Memory B cell (primary cell): ENCODE data around the gene BICD2.
"Not testable (repeated sequence)": the region's sequence is repeated elsewhere in the genome, so short reads cannot be mapped to it uniquely, and the experiment has no call there.

Experiments
- ATAC-seq: fragments of 150-1000 bp; cut with Tn5 transposase; 2 replicates; pipeline ENCODE4 v1.10.0; 2021; ENCODE audit warnings: low read depth, mild to moderate bottlenecking, moderate library complexity
- DNase-seq, 2 donors: peaks; one replicate each; pipeline ENCODE4 v3.0.0; 2022; ENCODE audit warnings: low spot score in 2 of 2
- H3K27ac Mint-ChIP-seq: one replicate; pipeline ENCODE4 v1.8.0; 2022; ENCODE audit warnings: mild to moderate bottlenecking, moderate library complexity, mixed read lengths
- H3K27me3 Mint-ChIP-seq: one replicate; pipeline ENCODE4 v1.8.0; 2022; ENCODE audit warnings: mixed read lengths
- H3K36me3 Mint-ChIP-seq: one replicate; pipeline ENCODE4 v1.8.0; 2022; ENCODE audit warnings: mild to moderate bottlenecking, mixed read lengths
- H3K4me1 Mint-ChIP-seq: one replicate; pipeline ENCODE4 v1.8.0; 2022; ENCODE audit warnings: mixed read lengths
- H3K4me3 Mint-ChIP-seq: one replicate; pipeline ENCODE4 v1.8.0; 2022; ENCODE audit warnings: mild to moderate bottlenecking, moderate library complexity, mixed read lengths
- H3K9me3 Mint-ChIP-seq: one replicate; pipeline ENCODE4 v1.8.0; 2022; ENCODE audit warnings: mixed read lengths

The BICD2 gene

DNA sequence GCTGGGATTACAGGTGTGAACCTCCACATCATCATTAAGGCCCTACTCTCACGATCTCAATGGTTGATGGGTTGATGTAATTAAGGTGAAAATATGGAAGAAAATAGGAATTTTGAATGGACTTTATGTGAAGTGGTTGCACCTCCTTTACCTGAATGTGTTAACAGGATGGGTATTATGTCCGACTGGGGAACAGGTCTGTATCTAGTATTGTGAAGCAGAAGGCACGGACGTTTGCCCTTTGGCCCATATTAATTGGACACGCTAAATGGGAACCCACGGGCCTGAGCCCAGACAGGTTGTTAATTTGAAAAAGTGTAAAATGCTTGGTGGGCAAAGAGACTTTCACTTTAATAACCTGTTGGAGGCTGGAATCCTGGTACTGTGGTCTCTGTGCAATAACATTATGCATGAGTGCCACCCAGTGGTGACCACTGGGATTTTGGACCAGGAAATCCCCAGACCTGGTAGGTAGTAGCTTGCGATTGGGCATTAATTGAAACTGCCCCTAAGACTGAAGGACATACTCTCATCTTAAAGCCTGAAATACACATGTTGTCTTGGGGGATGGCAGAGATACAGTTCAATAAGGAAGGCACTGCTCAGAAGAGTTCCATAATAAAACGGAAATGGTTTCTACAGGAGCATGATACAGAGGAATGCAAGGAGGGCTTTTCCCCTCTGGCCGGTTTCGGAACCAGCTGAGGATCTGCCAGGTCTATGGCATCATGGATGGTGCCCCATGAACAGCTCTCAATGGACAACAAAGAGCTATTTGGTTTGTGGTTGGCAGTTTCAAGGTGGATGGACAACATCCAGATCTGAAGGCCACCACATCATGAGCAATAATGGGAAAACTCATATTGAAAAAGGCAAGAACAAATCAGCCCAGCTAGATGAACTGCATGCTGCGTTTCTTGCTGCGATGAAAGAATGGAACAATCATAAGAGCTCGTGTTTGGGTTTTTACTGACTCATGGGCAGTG, 26.2 kb upstream of the BICD2 start:
- H3K4me3 Mint-ChIP-seq: no peak overlapping the region
- peaks cover 4% of the 10 kb centered on the region for H3K27me3 Mint-ChIP-seq
- H3K4me1 Mint-ChIP-seq: peaks cover 7% of the 10 kb centered on the region

DNA sequence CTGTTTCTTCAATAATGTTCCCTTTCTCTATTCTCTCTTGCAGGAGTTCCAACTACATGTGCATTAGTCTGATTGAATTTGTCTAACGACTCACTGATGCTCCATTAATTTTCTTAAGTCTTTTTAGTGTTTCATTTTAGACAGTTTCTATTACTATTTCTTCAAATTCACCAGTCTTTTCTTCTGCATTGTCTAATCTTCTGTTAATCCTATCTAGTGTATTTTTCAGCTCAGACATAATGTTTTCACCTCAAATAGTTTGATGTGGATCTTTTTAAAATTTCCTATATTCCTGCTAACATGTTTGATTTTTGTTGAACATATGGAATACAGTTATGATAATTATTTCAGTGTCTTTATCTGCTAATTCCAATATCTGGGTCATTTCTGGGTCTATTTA, 21.7 kb upstream of the BICD2 start:
- Mint-ChIP-seq H3K36me3 (peaks cover 8% of the 10 kb centered on the region), H3K4me1 (peaks cover 7% of the 10 kb centered on the region), H3K27ac (no peak overlapping the region), H3K27me3 (peaks cover 6% of the 10 kb centered on the region), H3K4me3 (no peak overlapping the region), H3K9me3 (peaks cover 5% of the 10 kb centered on the region)
- no peak for ATAC-seq
- DNase-seq: no peak

More for the DNA sequence above, 26.2 kb upstream of the BICD2 start:
- DNase-seq: peak; percentile 80 to 82
- Mint-ChIP-seq H3K9me3 (peaks cover 4% of the 10 kb centered on the region), H3K27ac (peak overlapping the region; percentile 14), H3K36me3 (peaks cover 7% of the 10 kb centered on the region)
- peak; percentile 93 for ATAC-seq

DNA sequence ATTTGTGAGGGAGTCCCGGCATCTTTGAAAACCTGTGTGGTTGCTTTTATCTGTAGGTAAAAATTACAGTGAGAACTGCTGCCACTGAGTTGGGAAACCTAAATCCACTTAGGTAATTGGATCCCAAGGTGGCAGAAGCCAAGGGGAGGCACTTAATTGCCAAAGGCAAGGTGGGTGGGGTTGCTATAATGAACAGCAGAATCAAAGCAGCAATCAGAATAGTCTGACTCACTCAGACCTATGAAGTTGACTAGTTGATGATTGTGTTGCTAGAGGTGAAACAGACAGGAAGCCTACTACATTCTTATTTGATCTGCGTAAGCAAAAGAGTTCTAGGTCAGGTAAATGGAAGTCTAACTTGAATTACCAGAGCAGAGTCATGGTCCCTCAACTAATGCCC, 17.3 kb upstream of the BICD2 start:
- Mint-ChIP-seq H3K4me3 (no peak overlapping the region), H3K27me3 (peaks cover 2% of the 10 kb centered on the region), H3K27ac (no peak overlapping the region), H3K9me3 (peaks cover 6% of the 10 kb centered on the region), H3K36me3 (peaks cover 5% of the 10 kb centered on the region), H3K4me1 (no peaks in the 10 kb centered on the region)
- ATAC-seq: no peak
- DNase-seq: no peak

DNA sequence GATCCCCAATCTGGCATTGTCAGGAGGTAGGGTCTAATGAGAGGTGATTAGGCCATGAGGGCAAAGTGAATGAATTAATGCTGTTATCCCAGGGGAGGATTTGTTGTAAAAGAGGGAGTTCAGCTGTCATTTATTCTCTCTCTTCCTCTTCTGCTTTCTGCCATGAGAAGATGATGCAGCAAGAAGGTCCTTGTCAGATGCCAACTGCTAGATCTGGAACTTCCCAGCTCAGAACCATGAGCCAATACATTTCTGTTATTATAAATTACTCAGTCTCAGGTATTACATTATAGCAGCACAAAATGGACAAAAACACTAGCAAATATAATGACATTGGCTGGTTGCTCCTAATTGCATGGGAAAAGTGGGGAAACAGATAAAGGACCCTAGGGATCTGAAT, 15.6 kb upstream of the BICD2 start:
- peaks cover 1% of the 10 kb centered on the region for H3K9me3 Mint-ChIP-seq
- no peaks in the 10 kb centered on the region for H3K27me3 Mint-ChIP-seq
- no peak overlapping the region for H3K27ac Mint-ChIP-seq
- DNase-seq (no peak), ATAC-seq (no peak)
- H3K36me3 Mint-ChIP-seq: no peaks in the 10 kb centered on the region
- no peak overlapping the region for H3K4me3 Mint-ChIP-seq
- peaks cover 3% of the 10 kb centered on the region for H3K4me1 Mint-ChIP-seq

DNA sequence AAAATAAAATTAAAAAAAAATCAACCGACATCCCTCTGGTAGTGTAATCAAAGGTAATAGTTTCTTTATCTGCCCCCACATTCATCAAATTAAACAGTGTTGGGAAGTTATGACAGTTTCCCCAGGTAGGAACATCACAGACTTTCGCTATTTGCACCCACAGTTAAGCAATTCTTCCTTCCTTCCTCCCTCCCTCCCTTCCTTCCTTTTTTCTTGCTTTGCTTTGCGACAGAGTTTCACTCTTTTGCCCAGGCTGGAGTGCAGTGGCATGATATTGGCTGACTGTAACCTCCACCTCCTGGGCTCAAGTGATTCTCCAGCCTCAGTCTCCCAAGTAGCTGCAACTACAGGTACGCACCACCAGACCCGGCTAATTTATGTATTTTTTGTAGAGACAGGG, 10.8 kb upstream of the BICD2 start:
- ATAC-seq (no peak), DNase-seq (no peak)
- no peaks in the 10 kb centered on the region for H3K36me3 Mint-ChIP-seq
- peaks cover 10% of the 10 kb centered on the region for H3K4me1 Mint-ChIP-seq
- peaks cover 1% of the 10 kb centered on the region for H3K9me3 Mint-ChIP-seq
- no peak overlapping the region for H3K4me3 Mint-ChIP-seq
- H3K27me3 Mint-ChIP-seq: no peaks in the 10 kb centered on the region
- no peak overlapping the region for H3K27ac Mint-ChIP-seq

DNA sequence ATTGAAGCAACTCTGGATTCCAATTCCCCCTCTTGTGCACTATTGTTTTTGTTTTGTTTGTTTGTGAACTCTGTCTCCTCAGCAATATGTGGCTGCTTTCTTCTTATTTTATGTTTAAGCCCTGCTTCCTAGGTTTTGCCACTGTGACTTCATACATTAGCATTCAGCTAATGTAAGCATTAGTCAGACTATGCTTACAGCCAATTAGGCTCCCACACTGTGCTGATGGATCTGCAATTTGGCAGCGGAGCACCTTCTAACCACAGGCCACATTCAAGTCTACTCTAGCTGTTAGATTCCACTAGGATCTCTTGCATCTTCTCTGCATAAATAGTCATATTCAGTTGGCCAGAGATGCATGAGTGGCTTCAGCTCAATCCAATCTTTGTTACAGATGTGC, 9.6 kb upstream of the BICD2 start:
- no peak overlapping the region for H3K4me3 Mint-ChIP-seq
- H3K9me3 Mint-ChIP-seq: peaks cover under 1% of the 10 kb centered on the region
- ATAC-seq (no peak), DNase-seq (no peak)
- H3K36me3 Mint-ChIP-seq: no peaks in the 10 kb centered on the region
- peaks cover 22% of the 10 kb centered on the region for H3K4me1 Mint-ChIP-seq
- H3K27ac Mint-ChIP-seq: no peak overlapping the region
- no peaks in the 10 kb centered on the region for H3K27me3 Mint-ChIP-seq

DNA sequence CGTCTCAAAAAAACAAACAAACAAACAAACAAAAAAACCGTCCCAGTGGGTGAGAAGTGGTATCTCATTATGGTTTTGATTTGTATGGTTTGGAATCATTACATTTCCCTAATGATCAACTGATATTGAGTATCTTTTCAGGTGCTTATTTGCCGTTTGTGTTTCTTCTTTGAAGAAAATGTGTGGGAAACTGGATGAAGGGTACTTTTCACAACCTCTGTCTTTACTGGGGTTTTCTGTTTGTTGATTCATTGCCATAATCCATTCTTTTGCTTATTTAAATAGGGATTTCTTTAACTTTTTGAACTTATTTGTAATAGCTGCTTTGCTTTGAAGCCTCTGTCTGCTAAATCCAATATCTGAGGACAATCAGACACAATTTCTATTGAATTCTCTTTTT, 9.2 kb upstream of the BICD2 start:
- H3K9me3 Mint-ChIP-seq: no peaks in the 10 kb centered on the region
- no peak for ATAC-seq
- H3K27ac Mint-ChIP-seq: no peak overlapping the region
- DNase-seq: no peak
- peaks cover 22% of the 10 kb centered on the region for H3K4me1 Mint-ChIP-seq
- no peak overlapping the region for H3K4me3 Mint-ChIP-seq
- no peaks in the 10 kb centered on the region for H3K36me3 Mint-ChIP-seq
- H3K27me3 Mint-ChIP-seq: no peaks in the 10 kb centered on the region

DNA sequence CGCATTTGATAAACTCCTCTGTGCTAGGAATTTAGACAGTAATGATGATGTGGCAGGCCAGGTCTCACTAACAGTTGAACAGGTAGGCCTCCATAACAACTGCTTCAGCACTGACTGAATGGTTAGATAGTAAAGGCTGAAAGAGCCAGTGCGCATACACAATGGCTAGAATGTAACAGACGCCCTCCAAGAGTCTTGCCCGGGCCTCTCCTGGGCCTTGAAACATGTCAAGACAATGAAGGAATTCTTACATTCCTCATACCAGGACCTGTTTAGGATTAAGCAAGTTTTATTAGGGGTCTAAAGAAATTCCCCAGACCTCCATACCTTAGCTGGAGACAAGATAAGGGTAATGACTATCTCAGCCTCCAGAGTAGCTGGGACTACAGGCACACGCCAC, 6.7 kb upstream of the BICD2 start:
- Mint-ChIP-seq H3K4me1 (peaks cover 30% of the 10 kb centered on the region), H3K27me3 (no peaks in the 10 kb centered on the region), H3K27ac (peak overlapping the region; percentile 93), H3K4me3 (no peak overlapping the region), H3K9me3 (no peaks in the 10 kb centered on the region), H3K36me3 (no peaks in the 10 kb centered on the region)
- ATAC-seq (no peak), DNase-seq (no peak)

DNA sequence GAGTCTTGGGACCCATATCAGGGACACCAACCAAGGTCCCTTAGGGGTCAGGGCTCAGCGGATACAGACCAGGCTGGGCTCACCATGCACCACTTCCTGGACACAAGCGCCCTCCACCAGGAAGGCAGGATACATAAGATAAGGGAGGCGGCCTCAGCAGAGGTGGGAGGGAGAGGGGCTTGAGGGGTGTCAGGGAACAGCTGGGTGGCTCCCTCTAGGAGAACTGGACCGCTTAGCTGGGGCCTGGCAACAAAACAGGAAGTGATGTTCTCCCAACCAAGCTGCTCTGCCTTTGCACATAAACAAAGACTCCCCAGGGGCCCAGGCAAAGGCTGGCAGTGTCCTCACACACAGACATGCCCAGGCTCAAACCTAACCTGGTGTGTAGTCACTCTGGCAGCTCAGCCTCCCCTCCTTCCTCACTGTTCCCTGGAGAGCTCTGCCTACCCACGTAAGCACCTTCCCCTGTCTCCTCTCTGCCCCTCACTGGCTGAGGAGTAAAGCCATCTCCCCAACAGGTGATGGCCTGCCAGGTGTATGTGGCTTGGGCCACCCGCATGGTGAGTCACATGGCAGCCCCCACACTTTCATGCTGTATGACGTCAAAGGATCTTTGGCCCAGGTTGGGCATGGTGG, 5.8 kb upstream of the BICD2 start:
- H3K4me1 Mint-ChIP-seq: peaks cover 36% of the 10 kb centered on the region
- peak overlapping the region; percentile 93 for H3K27ac Mint-ChIP-seq
- ATAC-seq: peak; percentile 82

DNA sequence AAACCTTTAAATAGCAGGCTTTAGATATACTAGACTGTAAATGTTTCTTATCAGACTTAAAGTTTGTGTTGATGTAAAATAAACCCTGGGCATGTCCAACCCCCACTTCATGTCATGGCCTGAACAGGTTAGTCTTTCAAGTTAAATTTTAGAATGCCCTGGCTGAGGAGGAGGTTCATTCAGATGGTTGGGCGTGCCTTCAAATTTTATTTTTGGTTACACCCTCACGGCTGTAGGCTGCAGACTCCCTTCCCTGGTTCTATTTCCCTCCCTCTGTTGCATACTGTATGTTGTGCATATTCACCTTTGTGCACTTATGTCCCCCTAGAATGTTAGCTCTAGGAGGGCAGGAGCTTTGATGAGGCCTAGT, 5.3 kb upstream of the BICD2 start:
- Mint-ChIP-seq H3K4me1 (peaks cover 35% of the 10 kb centered on the region), H3K27me3 (no peaks in the 10 kb centered on the region), H3K27ac (peak overlapping the region; percentile 93), H3K9me3 (no peaks in the 10 kb centered on the region), H3K4me3 (peak overlapping the region; percentile 62), H3K36me3 (no peaks in the 10 kb centered on the region)
- ATAC-seq (no peak), DNase-seq (no peak)

More for the DNA sequence above, 5.8 kb upstream of the BICD2 start:
- H3K36me3 Mint-ChIP-seq: no peaks in the 10 kb centered on the region
- no peaks in the 10 kb centered on the region for H3K9me3 Mint-ChIP-seq
- no peaks in the 10 kb centered on the region for H3K27me3 Mint-ChIP-seq
- peak; percentile 39 to 41 for DNase-seq
- H3K4me3 Mint-ChIP-seq: peak overlapping the region; percentile 62

DNA sequence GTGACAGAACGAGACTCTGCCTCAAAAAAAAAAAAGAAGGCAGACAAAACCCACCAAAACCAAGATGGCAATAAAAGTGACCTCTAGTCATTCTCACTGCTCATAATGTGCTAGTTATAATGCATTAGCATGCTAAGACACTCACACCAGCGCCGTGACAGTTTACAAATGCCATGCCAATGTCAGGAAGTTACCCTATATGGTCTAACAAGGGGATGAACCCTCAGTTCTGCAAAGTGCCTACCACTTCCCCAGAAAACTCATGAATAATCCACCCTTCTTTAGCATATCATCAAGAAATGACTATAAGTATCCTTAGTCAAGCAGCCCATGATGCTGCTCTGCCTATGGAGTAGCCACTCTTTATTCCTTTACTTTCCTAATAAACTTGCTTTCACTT, 4.7 kb upstream of the BICD2 start:
- peak overlapping the region; percentile 93 for H3K27ac Mint-ChIP-seq
- no peaks in the 10 kb centered on the region for H3K9me3 Mint-ChIP-seq
- DNase-seq (no peak), ATAC-seq (no peak)
- H3K36me3 Mint-ChIP-seq: no peaks in the 10 kb centered on the region
- H3K4me3 Mint-ChIP-seq: no peak overlapping the region
- H3K4me1 Mint-ChIP-seq: peaks cover 35% of the 10 kb centered on the region
- H3K27me3 Mint-ChIP-seq: no peaks in the 10 kb centered on the region

DNA sequence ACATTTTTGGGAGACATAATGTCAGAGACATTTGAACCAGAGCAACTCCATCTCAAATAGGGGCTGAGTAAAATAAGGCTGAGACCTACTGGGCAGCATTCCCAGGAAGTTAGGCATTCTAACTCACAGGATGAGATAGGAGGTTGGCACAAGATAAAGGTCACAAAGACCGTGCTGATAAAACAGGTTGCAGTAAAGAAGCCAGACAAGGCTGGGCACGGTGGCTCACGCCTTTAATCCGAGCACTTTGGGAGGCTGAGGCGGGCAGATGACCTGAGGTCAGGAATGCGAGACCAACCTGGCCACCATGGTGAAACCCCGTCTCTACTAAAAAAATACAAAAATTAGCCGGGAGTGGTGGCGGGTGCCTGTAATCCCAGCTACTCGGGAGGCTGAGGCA, 4.2 kb upstream of the BICD2 start:
- not testable (repeated sequence) for H3K36me3 Mint-ChIP-seq, DNase-seq, H3K9me3 Mint-ChIP-seq, H3K27me3 Mint-ChIP-seq, ATAC-seq, H3K4me3 Mint-ChIP-seq
- peak overlapping the region; percentile 68 for H3K27ac Mint-ChIP-seq
- H3K4me1 Mint-ChIP-seq: peaks cover 35% of the 10 kb centered on the region

DNA sequence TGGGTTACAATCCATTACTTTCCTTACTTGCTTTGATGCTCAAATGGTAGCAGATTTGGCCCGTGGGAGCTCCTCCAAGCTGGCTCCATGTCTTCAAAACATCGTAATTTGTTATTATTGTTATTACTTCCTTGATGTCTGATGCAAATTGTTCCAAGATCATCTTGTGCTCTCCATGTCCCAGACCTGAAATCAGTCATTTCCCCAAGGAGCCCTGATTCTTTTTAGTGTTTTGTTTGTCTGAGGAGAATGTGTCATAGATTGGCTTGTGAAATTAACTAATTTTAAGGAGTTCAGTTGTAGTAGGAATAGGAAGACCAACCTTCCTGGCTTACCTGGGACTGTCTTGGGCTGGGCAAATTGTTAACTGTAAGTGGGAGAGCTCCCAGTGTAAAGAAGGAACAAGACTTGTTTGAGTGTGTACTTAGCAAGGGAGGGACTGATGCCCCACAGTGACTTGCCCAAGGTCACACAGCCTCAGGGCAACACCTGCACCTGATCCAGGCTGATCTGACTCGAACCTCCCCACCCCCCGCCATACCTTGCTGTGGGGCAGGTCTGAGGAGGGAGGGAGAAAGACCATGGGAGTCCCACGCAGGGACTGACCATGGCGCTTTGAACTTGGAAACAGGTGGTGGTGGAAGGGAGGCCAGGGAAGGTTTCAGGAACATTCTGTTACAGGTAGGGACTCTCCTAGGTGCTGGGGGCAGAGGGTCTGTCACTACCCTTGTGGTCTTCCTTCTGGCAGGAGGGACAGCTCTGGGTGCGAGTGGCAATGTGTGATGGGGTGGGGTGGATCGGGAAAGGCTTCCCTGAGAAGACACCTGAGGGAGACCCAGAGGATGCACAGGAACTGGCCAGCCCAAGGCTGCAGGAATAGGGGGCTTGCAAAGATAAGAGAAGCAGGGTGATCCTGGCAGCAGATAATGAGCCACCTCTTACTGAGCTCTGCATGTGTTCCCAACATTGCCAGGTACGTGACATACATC, 2.7 kb upstream of the BICD2 start:
- Mint-ChIP-seq H3K27ac (peak overlapping the region; percentile 47), H3K4me1 (peaks cover 45% of the 10 kb centered on the region), H3K9me3 (no peaks in the 10 kb centered on the region), H3K27me3 (no peaks in the 10 kb centered on the region), H3K4me3 (no peak overlapping the region), H3K36me3 (no peaks in the 10 kb centered on the region)
- ATAC-seq: no peak
- DNase-seq: no peak
